GM19023 (cell line): Measurements from ENCODE around the gene CPE.
"Not testable (repeated sequence)": the region's sequence is repeated elsewhere in the genome, so short reads cannot be mapped to it uniquely, and the experiment has no call there.

Source experiments
- ATAC-seq: cut with Tn5 transposase; IDR thresholded peaks from one replicate; pipeline ENCODE4 v1.9.1; 2021; ENCODE audit warnings: mild to moderate bottlenecking, moderate library complexity; ENCODE audit not compliant: unreplicated experiment

Gene CPE

DNA sequence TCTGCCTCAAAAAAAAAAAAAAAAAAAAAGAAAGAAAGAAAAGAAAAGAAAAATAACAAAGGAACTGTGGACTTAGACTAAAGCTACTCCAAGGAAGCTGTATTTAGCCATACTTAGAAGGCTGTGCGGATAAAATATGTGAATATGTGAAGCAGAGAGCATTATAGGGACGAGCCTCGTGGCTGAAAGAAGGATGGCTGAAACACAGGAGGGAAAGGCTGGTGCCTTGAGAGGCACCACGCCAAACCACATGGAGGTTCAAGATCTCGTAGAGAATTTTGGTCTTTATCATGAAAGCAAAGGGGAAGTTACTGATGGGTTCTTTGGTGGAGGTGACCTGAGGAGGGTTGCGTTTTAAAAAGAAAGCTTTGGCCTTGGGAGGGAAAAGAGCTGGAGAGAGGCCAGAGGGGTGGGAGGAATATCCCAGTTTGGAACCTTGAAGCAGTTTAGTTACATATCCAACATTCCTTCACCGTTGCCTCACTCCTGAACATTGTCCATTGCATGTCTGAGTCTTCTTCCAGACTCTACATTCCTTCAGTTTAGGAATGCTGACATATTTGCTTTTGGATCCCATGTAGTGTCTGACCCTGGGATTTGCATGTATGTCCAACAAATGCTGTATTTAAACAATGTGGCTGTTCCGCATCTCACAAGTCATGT is 82.5 kb downstream of the CPE start:
- ATAC-seq = no peak

DNA sequence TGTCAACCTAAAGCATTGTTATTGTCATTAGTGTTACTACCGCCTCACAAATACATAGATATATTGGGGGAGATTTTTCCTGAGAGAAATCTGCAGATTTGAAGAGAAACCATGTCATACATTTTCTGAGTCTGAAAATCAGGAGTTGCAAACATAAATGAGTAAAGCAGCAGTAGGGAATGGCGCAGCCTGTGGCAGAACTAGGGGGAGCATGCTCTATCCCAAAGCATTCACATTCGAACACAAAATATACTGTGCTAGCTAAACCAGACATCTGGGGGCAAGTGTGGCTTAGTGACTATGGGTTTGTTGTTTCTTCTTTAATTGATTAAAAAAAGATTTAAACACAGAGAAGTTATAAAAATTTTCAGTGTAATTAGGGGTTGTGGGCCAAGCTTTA is 83.2 kb downstream of the CPE start:
- no peak for ATAC-seq

GRCh38 chr4:165464376-165464775 is 85.6 kb downstream of the CPE start:
- no peak for ATAC-seq

- ATAC-seq = no peak
These were observed 86.1 kb downstream of the CPE start for GRCh38 chr4:165464813-165465381.

DNA sequence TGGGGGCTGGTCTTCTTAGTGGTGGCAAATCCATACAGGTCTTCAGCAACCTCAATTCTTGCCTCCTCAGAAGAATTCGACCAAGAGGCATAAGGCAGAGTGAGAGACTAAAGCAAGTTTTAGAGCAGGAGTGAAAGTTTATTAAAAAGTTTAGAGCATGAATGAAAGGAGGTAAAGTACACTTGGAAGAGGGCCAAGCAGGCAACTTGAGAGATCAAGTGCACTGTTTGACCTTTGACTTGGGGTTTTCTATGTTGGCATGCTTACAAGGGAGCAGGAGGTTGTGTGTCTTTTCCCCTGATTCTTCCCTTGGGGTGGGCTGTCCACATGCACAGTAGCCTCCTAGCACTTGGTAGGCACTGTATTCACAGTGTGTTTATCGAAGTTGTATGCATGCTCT is 91.2 kb downstream of the CPE start:
- ATAC-seq = no peak

DNA sequence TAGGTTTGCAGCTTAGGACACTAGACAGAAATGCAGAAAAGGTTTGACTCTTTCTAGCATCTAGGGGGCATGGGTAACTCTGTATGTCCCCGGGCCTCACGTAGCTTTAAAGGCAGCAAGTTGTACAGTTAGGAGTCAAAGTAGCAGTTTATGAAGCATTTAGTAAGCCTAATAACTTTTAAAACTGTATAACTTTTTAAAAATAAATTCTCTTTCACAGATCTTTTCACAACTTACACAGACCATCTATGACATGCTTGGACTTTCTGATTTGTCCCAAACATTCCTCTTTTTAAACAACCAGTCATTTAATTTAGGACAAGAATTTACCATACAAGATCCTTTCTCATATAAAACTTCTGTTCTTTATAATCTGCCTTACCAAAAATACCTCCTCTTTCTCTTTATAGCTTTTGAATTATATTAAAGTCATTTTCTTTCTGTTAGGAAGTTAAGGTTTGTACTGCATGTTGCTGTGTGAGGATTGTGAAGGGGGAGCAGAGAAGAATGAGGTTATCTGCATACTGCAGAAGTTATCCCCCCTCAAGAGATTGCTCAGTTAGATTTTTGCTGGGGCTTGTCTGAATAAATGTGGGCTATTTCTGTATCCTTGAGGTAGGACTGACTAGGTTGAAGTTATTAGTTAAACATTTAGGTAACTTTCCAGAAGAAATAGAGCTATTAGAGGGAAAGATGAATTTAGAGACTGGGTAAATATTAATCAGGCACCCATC is 94.3 kb downstream of the CPE start:
- ATAC-seq = no peak

- no peak for ATAC-seq
These were observed 96.2 kb downstream of the CPE start for GRCh38 chr4:165474784-165475705.

DNA sequence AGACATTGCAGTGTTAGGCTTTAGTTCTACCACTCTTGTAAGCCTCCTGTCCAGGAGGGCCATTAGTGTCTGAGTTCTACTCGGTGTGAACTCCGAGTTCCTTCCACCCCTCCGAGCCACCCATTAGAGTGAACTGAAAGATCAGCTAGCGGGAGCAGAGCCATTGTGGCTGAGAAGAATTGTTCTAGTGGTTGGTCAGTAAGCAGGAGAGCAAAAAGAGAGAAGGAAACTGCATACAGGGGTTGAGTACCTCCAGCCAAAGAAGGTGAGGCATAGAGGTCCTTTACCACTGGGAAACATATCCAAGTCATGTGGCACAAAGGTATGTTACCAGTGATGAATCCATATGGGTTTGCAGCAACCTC is 96.9 kb downstream of the CPE start:
- no peak for ATAC-seq

DNA sequence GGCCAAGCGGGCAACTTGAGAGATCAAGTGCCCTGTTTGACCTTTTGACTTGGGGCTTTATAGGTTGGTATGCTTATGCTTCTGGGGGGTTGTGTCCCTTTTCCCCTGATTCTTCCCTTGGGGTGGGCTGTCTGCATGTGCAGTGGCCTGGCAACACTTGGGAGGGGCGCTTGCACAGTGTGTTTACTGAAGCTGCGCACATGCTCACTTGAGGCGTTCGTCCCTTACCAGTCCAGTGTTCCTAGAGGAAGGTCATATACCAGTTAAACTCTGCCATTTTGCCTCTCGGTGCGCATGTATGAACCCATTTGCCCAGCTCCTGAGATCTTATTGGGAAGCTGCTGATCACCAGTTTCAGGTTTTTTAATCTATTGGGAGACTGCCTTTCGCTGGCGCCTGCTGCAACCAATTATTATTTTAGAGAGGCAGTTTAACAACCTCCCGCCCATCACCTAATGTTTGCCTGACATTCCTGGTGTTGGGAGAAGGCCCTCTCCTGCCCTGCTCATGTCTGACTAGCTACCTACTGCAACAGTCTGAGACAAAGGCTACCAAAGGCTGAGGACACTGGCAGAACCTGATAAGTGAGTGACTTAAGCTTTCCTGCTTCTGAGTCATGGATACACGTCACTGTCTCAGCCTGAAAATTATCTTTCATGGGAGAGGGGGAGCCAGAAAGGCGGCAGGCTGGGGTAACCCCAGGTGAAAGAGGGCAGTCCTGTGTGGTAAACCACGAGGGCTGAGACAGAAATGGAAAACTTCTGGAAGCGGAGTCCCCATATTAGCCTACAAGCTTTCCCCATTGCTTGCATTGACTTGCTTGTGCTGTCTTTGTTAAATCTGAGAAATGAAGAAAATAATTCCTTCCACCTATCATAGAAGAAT is 97.6 kb downstream of the CPE start:
- no peak for ATAC-seq

GRCh38 chr4:165477799-165478198 is 99.0 kb downstream of the CPE start:
- no peak for ATAC-seq

DNA sequence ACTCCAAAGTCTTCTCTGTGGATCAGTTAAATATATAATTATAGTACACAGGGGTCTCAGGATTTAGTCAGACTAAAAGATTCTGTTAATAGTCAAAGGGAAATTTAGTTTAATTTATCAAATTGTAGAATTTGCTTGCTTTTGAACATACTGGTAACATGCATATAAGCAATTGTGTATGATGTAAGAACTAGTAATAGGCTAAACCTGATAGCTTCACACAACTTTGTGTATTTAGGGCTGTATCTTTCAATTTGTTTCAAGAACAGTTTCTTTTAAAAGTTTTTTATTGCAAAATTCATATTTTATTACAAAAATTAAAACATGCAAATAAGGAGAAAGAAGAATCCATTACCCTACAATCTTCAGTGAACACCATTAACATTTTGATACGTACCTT is 99.5 kb downstream of the CPE start:
- no peak for ATAC-seq

DNA sequence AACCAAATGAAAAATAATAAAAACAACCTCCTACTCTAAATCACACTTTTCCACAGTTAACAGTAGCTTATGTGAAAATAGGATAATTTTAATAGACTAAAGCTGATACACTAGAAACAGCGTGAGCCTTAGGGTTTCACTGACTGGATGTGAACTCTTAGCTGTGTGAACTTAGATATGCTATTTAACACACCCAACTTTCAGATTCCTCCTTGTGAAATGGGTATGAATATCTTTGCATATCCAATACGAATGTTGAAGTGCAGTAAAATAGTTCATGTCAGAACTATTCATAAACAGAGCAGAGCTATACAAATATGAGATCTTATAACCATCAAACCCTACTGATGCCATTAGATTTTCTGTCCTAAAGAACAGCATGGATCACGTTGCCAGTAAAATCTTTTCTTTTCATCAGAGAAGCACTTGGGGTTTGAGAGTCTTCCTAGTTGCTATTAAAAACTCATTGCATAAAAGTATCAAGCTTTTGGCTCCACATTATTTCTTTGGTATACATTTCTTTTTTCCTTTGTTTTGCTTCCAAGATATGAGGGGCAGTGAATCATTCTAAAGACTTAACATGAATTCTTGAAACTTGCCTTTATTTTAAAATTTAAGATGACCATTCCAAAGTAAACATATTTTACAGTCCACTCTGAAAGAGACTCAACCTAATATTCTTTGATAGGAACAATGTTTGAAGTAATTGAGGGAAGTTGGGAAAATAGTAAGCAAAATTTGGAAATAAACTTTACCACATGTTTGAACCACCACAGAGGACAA is 102.4 kb downstream of the CPE start:
- ATAC-seq = no peak

- ATAC-seq = no peak
These were observed 111.0 kb downstream of the CPE start for GRCh38 chr4:165489786-165490185.

DNA sequence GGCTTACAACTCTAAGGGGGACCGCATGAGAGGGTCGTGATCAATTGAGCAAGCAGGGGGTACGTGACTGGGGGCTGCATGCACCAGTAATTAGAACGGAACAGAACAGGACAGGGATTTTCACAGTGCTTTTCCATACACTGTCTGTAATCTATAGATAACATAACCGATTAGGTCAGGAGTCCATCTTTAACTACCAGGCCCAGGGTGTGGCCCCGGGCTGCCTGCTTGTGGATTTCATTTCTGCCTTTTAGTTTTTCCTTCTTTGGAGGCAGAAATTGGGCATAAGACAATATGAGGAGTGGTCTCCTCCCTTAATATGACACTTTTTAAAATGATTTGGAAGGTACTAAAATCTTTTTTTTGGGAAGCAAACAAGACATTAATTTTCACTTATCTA is 113.8 kb downstream of the CPE start:
- ATAC-seq = not testable (repeated sequence)

- peak; percentile 97 for ATAC-seq
These were observed 114.6 kb downstream of the CPE start for GRCh38 chr4:165493359-165493758.

GRCh38 chr4:165502916-165503907 is 124.4 kb downstream of the CPE start:
- ATAC-seq = peak; percentile 63

- no peak for ATAC-seq
These were observed 125.4 kb downstream of the CPE start for GRCh38 chr4:165504184-165504583.
